H1 (cell line): Measurements from ENCODE around the gene ADAMTS14. TPM values are rescaled to one million over a fixed set of nuclear protein-coding genes. Genes with fewer than 3 reads are reported as not detected.

ENCODE experiments used
- CHD1 ChIP-seq: IDR thresholded peaks from 2 replicates; pipeline ENCODE4 v1.6.1; 2012; ENCODE audit warnings: low read depth, low read length, improper control_type of control experiment
- EGR1 ChIP-seq: IDR thresholded peaks from 2 replicates; pipeline ENCODE4 v1.6.1; 2011; ENCODE audit warnings: low read depth, low read length, borderline replicate concordance
- MAX ChIP-seq: IDR thresholded peaks from 2 replicates; pipeline ENCODE4 v1.6.1; 2012; ENCODE audit warnings: inconsistent platforms
- SP4 ChIP-seq: IDR thresholded peaks from 2 replicates; pipeline ENCODE4 v1.6.1; 2012; ENCODE audit warnings: low read length, inconsistent platforms
- ZNF274 ChIP-seq: IDR thresholded peaks from 2 replicates; pipeline ENCODE4 v1.7.0; 2012; ENCODE audit warnings: low read length, borderline replicate concordance; ENCODE audit errors: extremely low read depth
- polyA plus RNA-seq, 7 experiments: library from polyadenylated mRNA; depleted of rRNA in 3 of 7; stranded (reverse) in 5 of 7; unstranded in 2 of 7; fragments of >200 nt in 5 of 7; fragments of 200-250 nt in 2 of 7; gene quantifications; 1 replicate in 5 of 7; 2 replicates in 1 of 7; 4 replicates in 1 of 7; pipeline versions ENCODE4 v1.2.1 to v1.2.3, GENCODE V29; 2011 to 2013; ENCODE audit warnings: missing spikeins in 2 of 7, mixed read lengths in 2 of 7
- total RNA-seq: library from RNA; stranded (reverse); fragmentation: NEBNext Ultra II Directional; extraction: Animal tissue kit (Norgen Biotek cat#: 25700); gene quantifications from 2 replicates; pipeline ENCODE4 v1.2.1, GENCODE V29; 2021

The ADAMTS14 gene
- total and polyA plus RNA-seq, 2 of the 8 experiments (the other 6 are each of a cell fraction or from before 2014, with no cell fraction given), result 2.0 to 2.3 TPM

- TF ChIP-seq CHD1 (no peak), MAX (no peak), ZNF274 (no peak), EGR1 (no peak), SP4 (no peak)
Measured at GRCh38 chr10:70799124-70799523, 126.8 kb downstream of the ADAMTS14 start (continued).
